ENCODE measurements around the gene RAB11FIP4. TPM values are rescaled to one million over a fixed set of nuclear protein-coding genes. Genes with fewer than 3 reads are reported as not detected.

The RAB11FIP4 gene
- total and polyA plus RNA-seq, 2 donors (not counting 1 experiment from before 2014, with no cell fraction given) = 17.0 to 70.5 TPM

GRCh38 chr17:31524926-31525800 is 133.7 kb downstream of the RAB11FIP4 start:
- H3K27ac ChIP-seq (ENCODE audit: low read length in 2 of 2) = no peak overlapping the region
- H3K27ac Mint-ChIP-seq = peak overlapping the region; percentile 65
- no peak overlapping the region for H3K4me3 ChIP-seq (ENCODE audit: control extremely low read depth in 1 of 5, extremely low read depth in 1 of 5, insufficient read depth in 1 of 5, low read depth in 2 of 5, low read length in 4 of 5)
- 75% methylated on average over 27 of the region's 31 CpGs for WGBS (ENCODE audit: insufficient coverage)
- no peak overlapping the region for H2AFZ ChIP-seq (ENCODE audit: insufficient read depth, low read depth, low read length, poor library complexity, severe bottlenecking)
- H3K4me1 Mint-ChIP-seq = peaks cover 9% of the 10 kb centered on the region
- ATAC-seq (ENCODE audit: low read depth) = peak; percentile 79
- intact Hi-C loops (cut with micrococcal nuclease) = loop anchor here (1.0 kb wide), 4 partner anchors 38 to 317 kb away; no protein-coding TSS in a partner anchor
- H3K9ac ChIP-seq (ENCODE audit: low read length) = no peak overlapping the region
- no peaks in the 10 kb centered on the region for H3K9me3 Mint-ChIP-seq (ENCODE audit: insufficient read depth)
- H3K27me3 Mint-ChIP-seq = no peaks in the 10 kb centered on the region
- peaks cover 11% of the 10 kb centered on the region for H3K79me2 ChIP-seq (ENCODE audit: control insufficient read depth, insufficient read depth, low read length)
- peaks cover 0 to 93% of the 10 kb centered on the region in 2 experiments for H3K36me3 ChIP-seq (replicated peaks in 1 of 2; ENCODE audit: control extremely low read depth in 1 of 2, control insufficient read depth in 1 of 2, extremely low read depth in 1 of 2, insufficient read depth in 2 of 2, low read length in 1 of 2)
- peaks cover 0 to 13% of the 10 kb centered on the region in 2 donors for H3K4me1 ChIP-seq (ENCODE audit: control insufficient read depth in 2 of 2, insufficient read depth in 2 of 2, low read length in 2 of 2)
- no peak overlapping the region for H3K4me3 Mint-ChIP-seq
- peak; percentile 86 for DNase-seq
- POLR2A ChIA-PET = interaction anchor here (1.2 to 1.3 kb wide), 4 partner anchors 10 to 86 kb away, joined by 3 to 6 read pairs (median 4); no protein-coding TSS in a partner anchor
- peak overlapping the region; percentile 36 for H3K4me2 ChIP-seq (replicated peaks; ENCODE audit: low read depth, low read length, poor library complexity, severe bottlenecking)
- H3K9me3 ChIP-seq (ENCODE audit: control extremely low read depth in 1 of 3, control insufficient read depth in 2 of 3, insufficient read depth in 1 of 3, low read length in 2 of 3) = peaks cover 0 to 25% (median 11%) of the 10 kb centered on the region in 3 donors
- H3K27me3 ChIP-seq (replicated peaks in 1 of 4; ENCODE audit: control extremely low read depth in 1 of 4, control insufficient read depth in 3 of 4, insufficient read depth in 4 of 4, low read length in 3 of 4) = no peaks in the 10 kb centered on the region
- CTCF ChIA-PET = interaction anchor here (0.5 to 22.3 kb wide), 29 partner anchors 8 to 378 kb away, joined by 3 to 460 read pairs (median 5); partner anchors contain the start of gene RAB11FIP4
- no peak for TF ChIP-seq EZH2 (IDR thresholded peaks at IDR 0.05; ENCODE audit: borderline replicate concordance, insufficient read depth, low read depth, low read length, poor library complexity, severe bottlenecking)
- TF ChIP-seq CTCF (IDR thresholded peaks at IDR 0.05) = peak; percentile 89
- peaks cover 24% of the 10 kb centered on the region for H4K20me1 ChIP-seq (ENCODE audit: control insufficient read depth, insufficient read depth, low read length, poor library complexity, severe bottlenecking)
